COR-L47 (cell line): Measurements from ENCODE around the gene NFATC3.
A peak's percentile ranks its signal among the peaks of the same experiment; 100 is the strongest.

Experiments used
- DNase-seq: peaks from one replicate; lab custom pipeline; 2025; lab: John Stamatoyannopoulos, UW

NFATC3 gene

DNA sequence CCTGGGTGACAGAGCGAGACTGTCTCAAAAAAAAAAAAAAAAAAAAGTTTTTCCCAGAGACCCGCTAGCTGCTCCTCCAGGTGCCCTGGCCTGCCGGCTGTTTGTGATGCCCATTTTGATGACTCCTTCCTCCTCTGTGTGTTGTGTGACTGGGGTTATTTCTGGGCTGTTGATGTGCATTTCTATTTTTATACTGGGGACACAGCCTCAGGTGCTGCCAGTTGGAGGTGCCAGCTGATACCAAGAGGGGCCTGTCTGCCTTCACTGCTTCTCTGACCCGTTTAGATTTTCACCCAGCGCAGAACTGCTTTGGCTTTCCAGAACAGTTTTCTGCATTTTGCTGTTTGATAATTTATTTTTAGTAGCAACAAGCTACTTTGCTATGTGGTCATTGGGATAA is 166.7 kb downstream of the NFATC3 start:
- no peak for DNase-seq

GRCh38 chr16:68252383-68252782 is 167.2 kb downstream of the NFATC3 start:
- DNase-seq, result no peak

- DNase-seq, result no peak
Observed at GRCh38 chr16:68253721-68254120, 168.6 kb downstream of the NFATC3 start.

- no peak for DNase-seq
Observed at GRCh38 chr16:68255712-68256111, 170.5 kb downstream of the NFATC3 start.

- peak; percentile 30 for DNase-seq
Observed at GRCh38 chr16:68257251-68257905, 172.2 kb downstream of the NFATC3 start.

GRCh38 chr16:68257906-68258800 is 173.0 kb downstream of the NFATC3 start:
- DNase-seq, result no peak

GRCh38 chr16:68259007-68259825 is 174.0 kb downstream of the NFATC3 start:
- no peak for DNase-seq

GRCh38 chr16:68263559-68264127 is 178.5 kb downstream of the NFATC3 start:
- DNase-seq, result no peak

GRCh38 chr16:68264128-68265077 is 179.2 kb downstream of the NFATC3 start, which contains the start of gene SLC7A6:
TSS of gene SLC7A6 (plus strand) at chr16:68264526. CDS start at chr16:68274727, 10,201 bp downstream.
- DNase-seq, result peak; percentile 43

DNA sequence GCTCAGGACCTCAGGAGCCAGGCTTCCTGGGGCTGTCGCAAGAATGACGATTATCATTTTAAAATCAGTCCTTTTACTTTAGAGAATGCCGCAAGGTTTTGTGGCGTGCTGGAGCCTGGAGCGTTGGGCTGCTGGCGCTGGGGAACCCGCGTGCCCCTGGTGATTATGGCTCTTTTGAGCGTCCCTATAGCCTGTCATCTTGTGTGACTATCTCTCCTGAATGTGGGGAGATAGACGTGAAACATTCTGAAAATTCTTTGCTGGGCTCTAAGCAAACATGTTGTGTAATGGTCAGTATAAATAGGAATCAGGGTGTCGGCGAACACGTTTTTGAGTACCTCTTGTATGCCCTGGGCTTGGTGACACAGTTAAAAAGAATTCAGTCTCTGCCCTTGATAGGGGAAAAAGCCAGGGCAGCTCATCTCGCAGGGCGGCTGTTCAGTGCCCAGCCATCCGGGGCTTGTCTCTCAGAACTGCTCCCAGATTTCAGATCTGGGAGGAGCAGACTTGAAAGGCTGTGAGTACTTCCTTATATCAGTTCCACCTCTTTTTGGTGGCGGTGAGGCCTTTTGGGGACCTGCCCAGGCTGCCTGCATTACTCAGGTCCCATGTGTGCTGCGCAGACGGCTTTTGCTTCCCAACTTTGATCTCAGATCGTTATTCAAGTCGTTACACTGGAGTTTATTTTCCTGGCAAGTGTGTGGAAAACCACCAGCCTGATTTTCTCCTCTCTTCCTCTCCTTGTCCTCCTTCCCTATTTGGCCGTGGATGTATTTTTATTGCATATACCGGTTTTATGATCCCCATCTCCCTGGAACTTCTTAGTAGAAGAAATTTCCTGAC is 180.1 kb downstream of the NFATC3 start:
- DNase-seq, result no peak

- DNase-seq, result no peak
Observed at GRCh38 chr16:68267612-68268405, 182.6 kb downstream of the NFATC3 start.

DNA sequence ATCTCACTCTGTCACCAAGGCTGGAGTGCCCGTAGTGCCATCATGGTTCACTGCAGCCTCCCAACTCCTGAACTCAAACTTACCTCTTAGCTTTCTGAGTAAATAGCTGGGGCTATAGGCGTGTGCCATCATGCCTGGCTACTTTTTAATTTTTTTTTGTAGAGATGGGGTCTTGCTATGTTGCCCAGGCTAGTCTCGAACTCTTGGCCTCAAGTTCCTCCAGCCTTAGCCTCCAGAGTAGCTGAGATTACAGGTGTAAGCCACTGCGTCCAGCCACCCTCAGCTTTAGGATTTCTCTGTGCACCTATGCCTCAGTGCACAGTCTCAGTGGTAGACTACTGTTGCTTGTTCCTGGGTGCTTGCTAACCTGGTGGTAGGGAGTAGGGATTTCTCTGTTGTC is 184.6 kb downstream of the NFATC3 start:
- no peak for DNase-seq

- DNase-seq, result no peak
Observed at GRCh38 chr16:68270353-68270752, 185.2 kb downstream of the NFATC3 start.

GRCh38 chr16:68272507-68273209 is 187.5 kb downstream of the NFATC3 start:
- DNase-seq, result peak; percentile 71

- no peak for DNase-seq
Observed at GRCh38 chr16:68273459-68273858, 188.3 kb downstream of the NFATC3 start.

GRCh38 chr16:68273896-68274295 is 188.7 kb downstream of the NFATC3 start:
- no peak for DNase-seq

- DNase-seq, result no peak
Observed at GRCh38 chr16:68274441-68274840, 189.3 kb downstream of the NFATC3 start.

DNA sequence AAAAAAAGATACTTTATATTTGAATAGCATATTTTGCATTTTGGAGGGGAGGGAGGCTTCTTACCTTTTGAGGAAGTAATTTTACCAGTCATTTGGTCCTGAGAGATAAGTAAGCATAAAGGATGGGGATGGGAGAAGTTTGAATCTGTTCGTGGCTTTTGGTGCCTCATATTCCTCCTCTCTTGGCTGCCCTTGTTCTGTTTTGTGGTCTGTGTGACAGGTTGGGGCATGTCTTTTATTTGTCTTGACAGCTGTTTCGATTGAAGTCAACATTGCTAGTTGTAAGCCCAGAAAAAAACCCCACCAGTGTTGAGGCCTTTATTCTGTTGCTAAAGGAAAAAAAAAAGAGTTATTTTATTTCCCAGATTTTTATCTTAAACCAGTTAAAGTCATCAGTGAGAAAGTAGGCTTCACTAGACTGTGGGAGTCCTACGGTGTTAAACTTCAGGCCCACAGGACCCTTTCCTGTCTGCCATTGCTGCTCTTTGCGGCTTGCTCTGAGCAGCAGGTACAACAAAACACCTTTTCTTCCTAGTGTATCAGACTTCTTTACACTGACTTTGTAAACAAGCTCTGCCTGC is 190.5 kb downstream of the NFATC3 start:
- DNase-seq, result no peak
